H1 (cell line): Measurements from ENCODE around the gene PDXP. TPM values are rescaled to one million over a fixed set of nuclear protein-coding genes. Genes with fewer than 3 reads are reported as not detected.

ENCODE experiments used
- ASH2L ChIP-seq: fragments of 200-600, 300-600 bp; sonication (generic); IDR thresholded peaks from one replicate; pipeline ENCODE4 v1.7.1; 2017; ENCODE audit warnings: low read length
- BACH1 ChIP-seq: IDR thresholded peaks from 2 replicates; pipeline ENCODE4 v1.6.1; 2012; ENCODE audit warnings: low read length, improper control_type of control experiment
- CTBP2 ChIP-seq: IDR thresholded peaks from 2 replicates; pipeline ENCODE4 v1.7.0; 2011; ENCODE audit warnings: borderline replicate concordance, mild to moderate bottlenecking, moderate library complexity, mixed read lengths, low read length; ENCODE audit not compliant: insufficient read depth, insufficient read length
- FOSL1 ChIP-seq: IDR thresholded peaks from 2 replicates; pipeline ENCODE4 v1.6.1; 2011; ENCODE audit warnings: mild to moderate bottlenecking, low read depth, low read length, moderate library complexity; ENCODE audit not compliant: insufficient read depth
- SIN3A ChIP-seq, 2 experiments: IDR thresholded peaks in 1 of 2; conservative IDR thresholded peaks in 1 of 2; 2 replicates each; pipeline ENCODE4 v1.6.1; 2011 to 2012; ENCODE audit warnings: low read length in 2 of 2, improper control_type of control experiment in 1 of 2, low read depth in 1 of 2, mild to moderate bottlenecking in 1 of 2
- TCF12 ChIP-seq: IDR thresholded peaks from 2 replicates; pipeline ENCODE4 v1.6.1; 2011; ENCODE audit warnings: low read depth, mild to moderate bottlenecking, low read length
- ZNF274 ChIP-seq: IDR thresholded peaks from 2 replicates; pipeline ENCODE4 v1.7.0; 2012; ENCODE audit warnings: low read length, borderline replicate concordance; ENCODE audit errors: extremely low read depth
- polyA plus RNA-seq, 7 experiments: library from polyadenylated mRNA; depleted of rRNA in 3 of 7; stranded (reverse) in 5 of 7; unstranded in 2 of 7; fragments of >200 nt in 5 of 7; fragments of 200-250 nt in 2 of 7; gene quantifications; 1 replicate in 5 of 7; 2 replicates in 1 of 7; 4 replicates in 1 of 7; pipeline versions ENCODE4 v1.2.1 to v1.2.3, GENCODE V29; 2011 to 2013; ENCODE audit warnings: missing spikeins in 2 of 7, mixed read lengths in 2 of 7
- total RNA-seq: library from RNA; stranded (reverse); fragmentation: NEBNext Ultra II Directional; extraction: Animal tissue kit (Norgen Biotek cat#: 25700); gene quantifications from 2 replicates; pipeline ENCODE4 v1.2.1, GENCODE V29; 2021
- TF ChIP-seq, protein P1 (sequence below): fragments of 300-600 bp; sonication (generic); IDR thresholded peaks from 2 replicates; pipeline ENCODE4 v1.7.1; 2012; ENCODE audit warnings: low read length, moderate library complexity, mild to moderate bottlenecking, inconsistent platforms; ENCODE audit not compliant: insufficient replicate concordance
- TF ChIP-seq, protein P2 (sequence below): IDR thresholded peaks from 2 replicates; pipeline ENCODE4 v1.6.1; 2011; ENCODE audit warnings: low read length, improper control_type of control experiment

PDXP gene
- total and polyA plus RNA-seq, 2 of the 8 experiments (the other 6 are each of a cell fraction or from before 2014, with no cell fraction given) = 36.6 to 67.7 TPM

DNA sequence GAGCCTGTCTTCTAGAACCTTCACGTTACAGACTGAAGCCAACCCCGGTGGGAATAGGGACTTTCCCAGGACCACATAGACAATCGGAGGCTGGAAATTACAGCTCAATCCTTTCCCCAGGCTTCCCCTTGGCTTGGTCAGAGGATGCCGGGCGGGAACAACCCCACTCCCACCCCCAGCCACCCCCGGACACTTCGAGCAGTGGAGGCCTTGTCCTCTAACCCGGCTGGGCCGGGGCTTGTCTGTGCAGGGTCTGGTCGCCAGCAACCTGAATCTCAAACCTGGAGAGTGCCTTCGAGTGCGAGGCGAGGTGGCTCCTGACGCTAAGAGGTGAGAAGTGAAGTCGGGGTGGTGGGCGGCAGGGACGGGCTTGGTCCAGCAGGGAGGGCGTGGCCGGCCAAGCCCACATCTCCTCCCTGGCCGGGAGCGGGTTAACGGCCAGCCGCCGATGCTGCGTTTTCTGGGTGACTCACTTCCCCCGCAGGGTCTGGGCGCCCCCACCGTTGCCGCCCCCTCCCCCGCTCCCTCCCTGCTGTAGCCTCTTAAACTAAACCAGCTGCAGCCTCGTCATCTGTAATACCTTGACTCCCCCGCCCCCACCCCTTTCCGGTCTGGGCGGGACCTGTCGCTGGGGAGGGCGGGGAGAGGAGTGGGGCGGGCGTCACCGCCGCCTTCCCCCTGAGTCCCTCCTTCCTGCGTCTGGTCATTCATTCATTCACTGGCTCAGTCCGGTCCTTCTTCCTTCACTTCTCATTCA is 18.4 kb downstream of the PDXP start (continued):
- TF ChIP-seq, protein P1, sequence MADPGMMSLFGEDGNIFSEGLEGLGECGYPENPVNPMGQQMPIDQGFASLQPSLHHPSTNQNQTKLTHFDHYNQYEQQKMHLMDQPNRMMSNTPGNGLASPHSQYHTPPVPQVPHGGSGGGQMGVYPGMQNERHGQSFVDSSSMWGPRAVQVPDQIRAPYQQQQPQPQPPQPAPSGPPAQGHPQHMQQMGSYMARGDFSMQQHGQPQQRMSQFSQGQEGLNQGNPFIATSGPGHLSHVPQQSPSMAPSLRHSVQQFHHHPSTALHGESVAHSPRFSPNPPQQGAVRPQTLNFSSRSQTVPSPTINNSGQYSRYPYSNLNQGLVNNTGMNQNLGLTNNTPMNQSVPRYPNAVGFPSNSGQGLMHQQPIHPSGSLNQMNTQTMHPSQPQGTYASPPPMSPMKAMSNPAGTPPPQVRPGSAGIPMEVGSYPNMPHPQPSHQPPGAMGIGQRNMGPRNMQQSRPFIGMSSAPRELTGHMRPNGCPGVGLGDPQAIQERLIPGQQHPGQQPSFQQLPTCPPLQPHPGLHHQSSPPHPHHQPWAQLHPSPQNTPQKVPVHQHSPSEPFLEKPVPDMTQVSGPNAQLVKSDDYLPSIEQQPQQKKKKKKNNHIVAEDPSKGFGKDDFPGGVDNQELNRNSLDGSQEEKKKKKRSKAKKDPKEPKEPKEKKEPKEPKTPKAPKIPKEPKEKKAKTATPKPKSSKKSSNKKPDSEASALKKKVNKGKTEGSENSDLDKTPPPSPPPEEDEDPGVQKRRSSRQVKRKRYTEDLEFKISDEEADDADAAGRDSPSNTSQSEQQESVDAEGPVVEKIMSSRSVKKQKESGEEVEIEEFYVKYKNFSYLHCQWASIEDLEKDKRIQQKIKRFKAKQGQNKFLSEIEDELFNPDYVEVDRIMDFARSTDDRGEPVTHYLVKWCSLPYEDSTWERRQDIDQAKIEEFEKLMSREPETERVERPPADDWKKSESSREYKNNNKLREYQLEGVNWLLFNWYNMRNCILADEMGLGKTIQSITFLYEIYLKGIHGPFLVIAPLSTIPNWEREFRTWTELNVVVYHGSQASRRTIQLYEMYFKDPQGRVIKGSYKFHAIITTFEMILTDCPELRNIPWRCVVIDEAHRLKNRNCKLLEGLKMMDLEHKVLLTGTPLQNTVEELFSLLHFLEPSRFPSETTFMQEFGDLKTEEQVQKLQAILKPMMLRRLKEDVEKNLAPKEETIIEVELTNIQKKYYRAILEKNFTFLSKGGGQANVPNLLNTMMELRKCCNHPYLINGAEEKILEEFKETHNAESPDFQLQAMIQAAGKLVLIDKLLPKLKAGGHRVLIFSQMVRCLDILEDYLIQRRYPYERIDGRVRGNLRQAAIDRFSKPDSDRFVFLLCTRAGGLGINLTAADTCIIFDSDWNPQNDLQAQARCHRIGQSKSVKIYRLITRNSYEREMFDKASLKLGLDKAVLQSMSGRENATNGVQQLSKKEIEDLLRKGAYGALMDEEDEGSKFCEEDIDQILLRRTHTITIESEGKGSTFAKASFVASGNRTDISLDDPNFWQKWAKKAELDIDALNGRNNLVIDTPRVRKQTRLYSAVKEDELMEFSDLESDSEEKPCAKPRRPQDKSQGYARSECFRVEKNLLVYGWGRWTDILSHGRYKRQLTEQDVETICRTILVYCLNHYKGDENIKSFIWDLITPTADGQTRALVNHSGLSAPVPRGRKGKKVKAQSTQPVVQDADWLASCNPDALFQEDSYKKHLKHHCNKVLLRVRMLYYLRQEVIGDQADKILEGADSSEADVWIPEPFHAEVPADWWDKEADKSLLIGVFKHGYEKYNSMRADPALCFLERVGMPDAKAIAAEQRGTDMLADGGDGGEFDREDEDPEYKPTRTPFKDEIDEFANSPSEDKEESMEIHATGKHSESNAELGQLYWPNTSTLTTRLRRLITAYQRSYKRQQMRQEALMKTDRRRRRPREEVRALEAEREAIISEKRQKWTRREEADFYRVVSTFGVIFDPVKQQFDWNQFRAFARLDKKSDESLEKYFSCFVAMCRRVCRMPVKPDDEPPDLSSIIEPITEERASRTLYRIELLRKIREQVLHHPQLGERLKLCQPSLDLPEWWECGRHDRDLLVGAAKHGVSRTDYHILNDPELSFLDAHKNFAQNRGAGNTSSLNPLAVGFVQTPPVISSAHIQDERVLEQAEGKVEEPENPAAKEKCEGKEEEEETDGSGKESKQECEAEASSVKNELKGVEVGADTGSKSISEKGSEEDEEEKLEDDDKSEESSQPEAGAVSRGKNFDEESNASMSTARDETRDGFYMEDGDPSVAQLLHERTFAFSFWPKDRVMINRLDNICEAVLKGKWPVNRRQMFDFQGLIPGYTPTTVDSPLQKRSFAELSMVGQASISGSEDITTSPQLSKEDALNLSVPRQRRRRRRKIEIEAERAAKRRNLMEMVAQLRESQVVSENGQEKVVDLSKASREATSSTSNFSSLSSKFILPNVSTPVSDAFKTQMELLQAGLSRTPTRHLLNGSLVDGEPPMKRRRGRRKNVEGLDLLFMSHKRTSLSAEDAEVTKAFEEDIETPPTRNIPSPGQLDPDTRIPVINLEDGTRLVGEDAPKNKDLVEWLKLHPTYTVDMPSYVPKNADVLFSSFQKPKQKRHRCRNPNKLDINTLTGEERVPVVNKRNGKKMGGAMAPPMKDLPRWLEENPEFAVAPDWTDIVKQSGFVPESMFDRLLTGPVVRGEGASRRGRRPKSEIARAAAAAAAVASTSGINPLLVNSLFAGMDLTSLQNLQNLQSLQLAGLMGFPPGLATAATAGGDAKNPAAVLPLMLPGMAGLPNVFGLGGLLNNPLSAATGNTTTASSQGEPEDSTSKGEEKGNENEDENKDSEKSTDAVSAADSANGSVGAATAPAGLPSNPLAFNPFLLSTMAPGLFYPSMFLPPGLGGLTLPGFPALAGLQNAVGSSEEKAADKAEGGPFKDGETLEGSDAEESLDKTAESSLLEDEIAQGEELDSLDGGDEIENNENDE = no peak
- TF ChIP-seq, protein P2, sequence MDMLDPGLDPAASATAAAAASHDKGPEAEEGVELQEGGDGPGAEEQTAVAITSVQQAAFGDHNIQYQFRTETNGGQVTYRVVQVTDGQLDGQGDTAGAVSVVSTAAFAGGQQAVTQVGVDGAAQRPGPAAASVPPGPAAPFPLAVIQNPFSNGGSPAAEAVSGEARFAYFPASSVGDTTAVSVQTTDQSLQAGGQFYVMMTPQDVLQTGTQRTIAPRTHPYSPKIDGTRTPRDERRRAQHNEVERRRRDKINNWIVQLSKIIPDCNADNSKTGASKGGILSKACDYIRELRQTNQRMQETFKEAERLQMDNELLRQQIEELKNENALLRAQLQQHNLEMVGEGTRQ = no peak
- TF ChIP-seq CTBP2 (no peak), BACH1 (no peak), ZNF274 (no peak), SIN3A (conservative IDR thresholded peaks at IDR 0.05 in 1 of 2, IDR thresholded peaks at IDR 0.05 in 1 of 2; ENCODE audit: low read depth in 1 of 2, low read length in 2 of 2) (peak in 1 of 2 experiments; percentile 45; a peak in 1 of 4 replicates), ASH2L (peak; percentile 68), FOSL1 (no peak), TCF12 (no peak)
